GM12874 (cell line): ENCODE measurements around the gene SNAPC5.

Experiments
- TF ChIP-seq, protein P1 (sequence below): IDR thresholded peaks from 2 replicates; pipeline ENCODE4 v1.5.1; 2011; ENCODE audit warnings: low read depth, mild to moderate bottlenecking, control low read depth, low read length, moderate library complexity; ENCODE audit not compliant: insufficient read depth

SNAPC5 gene

DNA sequence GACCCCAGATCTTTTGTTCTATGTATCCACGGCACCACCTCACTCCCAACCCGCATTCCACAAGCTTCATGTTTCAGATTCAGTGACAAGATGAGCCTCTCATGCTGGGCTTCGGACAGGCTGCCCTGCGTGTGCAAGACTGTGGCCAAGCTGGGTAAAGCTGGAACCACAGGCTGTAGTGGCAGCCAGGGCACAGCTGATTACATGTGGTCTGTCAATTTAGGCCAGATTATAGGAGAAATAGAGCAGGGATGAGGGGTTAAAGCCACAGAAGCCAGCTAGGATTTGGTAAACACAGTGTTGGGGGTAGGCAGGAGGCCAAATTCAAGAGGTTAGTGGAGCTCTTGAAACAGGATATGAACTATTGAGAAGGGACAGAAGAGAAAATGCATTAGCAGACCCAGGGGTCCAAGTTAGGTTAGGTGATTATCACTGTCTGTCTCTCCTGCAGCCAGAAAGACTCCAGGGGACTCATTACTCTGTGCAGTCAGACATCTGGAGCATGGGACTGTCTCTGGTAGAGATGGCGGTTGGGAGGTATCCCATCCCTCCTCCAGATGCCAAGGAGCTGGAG is 12.9 kb downstream of the SNAPC5 start:
- TF ChIP-seq, protein P1, sequence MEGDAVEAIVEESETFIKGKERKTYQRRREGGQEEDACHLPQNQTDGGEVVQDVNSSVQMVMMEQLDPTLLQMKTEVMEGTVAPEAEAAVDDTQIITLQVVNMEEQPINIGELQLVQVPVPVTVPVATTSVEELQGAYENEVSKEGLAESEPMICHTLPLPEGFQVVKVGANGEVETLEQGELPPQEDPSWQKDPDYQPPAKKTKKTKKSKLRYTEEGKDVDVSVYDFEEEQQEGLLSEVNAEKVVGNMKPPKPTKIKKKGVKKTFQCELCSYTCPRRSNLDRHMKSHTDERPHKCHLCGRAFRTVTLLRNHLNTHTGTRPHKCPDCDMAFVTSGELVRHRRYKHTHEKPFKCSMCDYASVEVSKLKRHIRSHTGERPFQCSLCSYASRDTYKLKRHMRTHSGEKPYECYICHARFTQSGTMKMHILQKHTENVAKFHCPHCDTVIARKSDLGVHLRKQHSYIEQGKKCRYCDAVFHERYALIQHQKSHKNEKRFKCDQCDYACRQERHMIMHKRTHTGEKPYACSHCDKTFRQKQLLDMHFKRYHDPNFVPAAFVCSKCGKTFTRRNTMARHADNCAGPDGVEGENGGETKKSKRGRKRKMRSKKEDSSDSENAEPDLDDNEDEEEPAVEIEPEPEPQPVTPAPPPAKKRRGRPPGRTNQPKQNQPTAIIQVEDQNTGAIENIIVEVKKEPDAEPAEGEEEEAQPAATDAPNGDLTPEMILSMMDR, result no peak

DNA sequence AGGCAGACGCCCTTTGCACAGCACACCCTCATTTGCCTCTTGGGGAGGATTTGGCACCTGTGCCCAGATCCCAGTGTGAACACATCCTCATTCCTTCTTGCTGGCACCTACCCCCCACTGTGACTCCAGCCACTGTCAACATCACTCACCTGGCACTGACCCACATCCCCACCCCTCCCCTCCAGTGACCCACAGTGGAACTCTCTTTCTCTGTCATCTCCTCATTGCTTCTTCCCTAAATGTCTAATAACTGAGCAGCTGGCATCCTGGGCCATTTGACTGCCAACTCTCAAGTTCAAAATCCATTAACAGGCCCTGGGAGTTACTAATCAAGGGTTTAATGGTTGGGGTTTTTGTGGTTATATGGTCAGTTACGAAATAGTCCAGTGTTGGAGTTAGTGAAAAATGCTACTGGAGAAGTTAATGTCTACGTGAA is 14.4 kb downstream of the SNAPC5 start:
- TF ChIP-seq, protein P1, result no peak

DNA sequence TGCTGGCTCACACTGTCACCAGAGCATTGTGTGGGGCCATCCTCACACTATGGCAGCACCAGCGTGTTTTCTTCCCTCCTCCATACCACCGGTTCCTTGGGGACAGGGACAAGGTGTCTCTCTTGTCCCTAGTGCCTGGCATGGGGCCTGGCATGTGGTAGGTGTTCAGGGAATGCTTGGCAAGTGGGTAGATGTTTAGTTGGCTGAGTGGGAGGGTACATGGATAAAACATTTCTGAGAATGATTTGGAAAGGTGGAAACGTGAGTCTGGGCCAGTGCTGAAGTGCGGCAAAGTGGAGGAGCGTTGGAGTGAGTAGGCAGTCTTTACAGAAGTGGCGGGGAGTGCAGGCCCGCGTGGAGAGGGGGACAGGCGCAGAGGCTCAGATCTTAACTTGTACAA is 15.0 kb downstream of the SNAPC5 start:
- TF ChIP-seq, protein P1, result no peak

DNA sequence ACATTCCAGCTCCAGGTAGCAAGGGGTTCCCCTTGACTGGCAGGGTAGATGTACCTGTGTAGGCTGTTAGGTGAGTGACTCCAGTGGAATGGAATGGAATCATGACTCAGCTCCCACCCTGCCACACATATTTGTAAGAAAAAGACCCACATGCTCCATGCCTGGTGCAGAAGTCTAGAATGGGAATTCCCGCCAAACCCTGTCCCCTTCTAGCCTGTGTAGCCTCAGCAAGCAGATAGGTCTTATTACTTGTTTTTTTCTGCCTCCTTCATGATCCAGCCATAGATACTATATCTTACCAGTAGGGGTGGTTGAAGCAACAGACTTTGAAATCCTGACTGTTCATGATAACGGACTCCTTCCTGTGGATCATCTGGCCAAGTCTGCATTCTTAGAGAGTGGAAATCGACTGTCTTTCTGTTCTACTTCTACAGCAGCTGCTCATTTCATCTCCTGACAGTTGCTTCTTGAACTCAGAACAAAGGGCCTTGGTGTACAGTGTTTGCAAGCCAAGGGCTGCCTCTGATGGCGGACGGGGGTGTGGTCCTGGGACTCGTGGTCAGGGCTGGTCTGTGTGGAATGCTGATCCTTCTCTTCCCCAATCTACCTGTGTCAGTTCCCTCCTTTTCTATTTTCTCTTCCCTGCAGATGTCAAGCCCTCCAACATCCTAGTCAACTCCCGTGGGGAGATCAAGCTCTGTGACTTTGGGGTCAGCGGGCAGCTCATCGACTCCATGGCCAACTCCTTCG is 16.3 kb downstream of the SNAPC5 start:
- TF ChIP-seq, protein P1, result no peak

DNA sequence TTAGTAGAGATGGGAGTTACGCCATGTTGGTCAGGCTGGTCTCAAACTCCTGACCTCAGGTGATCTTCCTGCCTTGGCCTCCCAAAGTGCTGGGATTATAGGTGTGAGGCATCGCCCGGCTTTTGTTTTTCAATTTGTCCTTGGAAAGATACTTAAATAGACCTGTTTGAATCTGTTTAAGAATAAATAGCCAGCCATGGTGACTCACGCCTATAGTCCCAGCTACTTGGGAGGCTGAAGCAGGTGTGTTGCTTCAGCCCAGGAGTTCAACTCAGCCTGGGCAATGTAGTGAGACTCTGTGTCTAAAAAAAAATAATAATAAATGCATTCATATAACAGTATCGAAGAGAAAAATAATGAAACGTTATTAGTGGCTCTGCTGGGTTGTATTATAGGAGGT is 17.3 kb downstream of the SNAPC5 start:
- TF ChIP-seq, protein P1, result no peak

DNA sequence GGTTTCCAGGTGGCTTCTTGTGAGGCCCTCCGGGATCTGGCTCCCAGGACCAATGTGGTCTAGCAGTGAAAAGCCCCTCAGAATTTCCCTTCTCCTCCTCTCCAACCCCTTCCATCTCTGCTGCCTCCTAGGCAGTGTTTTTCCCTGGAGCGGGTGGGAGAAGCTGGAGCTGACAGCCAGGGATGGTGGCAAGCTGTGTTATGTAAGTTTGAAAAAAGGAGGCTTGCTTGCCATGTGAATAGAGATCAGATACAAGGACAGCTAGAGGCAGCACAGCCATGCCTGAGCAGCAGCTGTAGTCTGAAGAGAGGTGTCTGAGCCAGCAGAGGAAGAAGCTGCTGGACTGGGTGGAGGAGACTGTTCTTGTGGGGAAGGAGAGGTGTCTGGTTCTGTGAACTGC is 20.6 kb downstream of the SNAPC5 start:
- TF ChIP-seq, protein P1, result no peak

DNA sequence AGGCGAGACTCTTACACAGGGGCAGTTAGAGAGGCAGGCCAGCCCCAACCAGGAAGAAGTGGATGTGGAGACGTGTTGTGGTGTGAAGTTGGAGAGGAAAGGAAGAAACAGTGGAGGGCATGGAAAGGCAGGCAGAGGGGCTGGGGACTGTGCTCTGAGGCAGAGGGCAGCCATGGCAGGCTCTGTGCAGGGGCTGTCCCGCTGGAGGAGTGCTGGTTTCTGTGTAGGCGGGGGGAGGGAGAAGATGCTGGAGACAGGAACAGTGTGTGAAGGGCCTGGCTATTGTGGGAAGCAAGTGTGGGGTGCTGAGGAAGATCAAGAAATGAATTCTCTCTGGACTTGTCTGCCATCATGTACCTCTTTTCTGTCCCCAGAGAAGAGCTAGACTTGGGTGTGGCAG is 21.0 kb downstream of the SNAPC5 start:
- TF ChIP-seq, protein P1, result no peak
